Sigmoid colon (tissue), 4 donors: ENCODE measurements around the gene SRGAP2B.
"Not testable (repeated sequence)": the region's sequence is repeated elsewhere in the genome, so short reads cannot be mapped to it uniquely, and the experiment has no call there.

Experiments
- CTCF ChIP-seq, 4 experiments: fragments of 450-650 bp in 3 of 4; fragments of 200-600 bp in 1 of 4; IDR thresholded peaks; one replicate each; pipeline ENCODE4 v1.5.1; 2016 to 2019; ENCODE audit warnings: antibody characterized with exemption in 4 of 4, mild to moderate bottlenecking in 3 of 4, moderate library complexity in 2 of 4
- EP300 ChIP-seq, 4 donors: sonication (generic); formaldehyde crosslinking; IDR thresholded peaks; one replicate each; pipeline ENCODE4 v1.6.1; 2017; ENCODE audit warnings: antibody characterized with exemption in 4 of 4
- POLR2A ChIP-seq, 2 donors: fragments of 450-650 bp; IDR thresholded peaks; one replicate each; pipeline ENCODE4 v1.6.1; 2016; ENCODE audit warnings: antibody characterized with exemption in 2 of 2, mild to moderate bottlenecking in 2 of 2, moderate library complexity in 2 of 2
- POLR2AphosphoS5 ChIP-seq, 4 donors: sonication (generic); formaldehyde crosslinking; IDR thresholded peaks; one replicate each; pipeline ENCODE4 v1.6.1; 2017; ENCODE audit warnings: antibody characterized with exemption in 4 of 4

- TF ChIP-seq CTCF, POLR2A, POLR2AphosphoS5, EP300 (IDR thresholded peaks at IDR 0.05): not testable (repeated sequence)
These were observed 18.3 kb downstream of the SRGAP2B start for GRCh38 chr1:145076877-145077276.
